IPS DF 6.9 (cell line): Measurements from ENCODE around the gene DDX28.

Experiments
- DNase-seq: peaks from one replicate; pipeline ENCODE4 v3.0.0-alpha.2; 2013; ENCODE audit warnings: low read depth, low spot score
- H3K27ac ChIP-seq: one replicate; pipeline ENCODE4 v1.5.1; 2013; ENCODE audit warnings: low read length, control low read depth
- H3K27me3 ChIP-seq: 2 replicates; pipeline ENCODE4 v1.6.1; 2013; ENCODE audit warnings: mild to moderate bottlenecking, low read length; ENCODE audit not compliant: control insufficient read depth, insufficient read depth
- H3K36me3 ChIP-seq: 2 replicates; pipeline ENCODE4 v1.6.1; 2013; ENCODE audit warnings: low read length; ENCODE audit not compliant: control insufficient read depth, insufficient read depth
- H3K4me1 ChIP-seq: 2 replicates; pipeline ENCODE4 v1.6.1; 2013; ENCODE audit warnings: low read length; ENCODE audit not compliant: control insufficient read depth, insufficient read depth
- H3K4me3 ChIP-seq: 2 replicates; pipeline ENCODE4 v1.5.1; 2013; ENCODE audit warnings: mild to moderate bottlenecking, low read length
- H3K9me3 ChIP-seq: 2 replicates; pipeline ENCODE4 v1.6.1; 2013; ENCODE audit warnings: low read length, inconsistent platforms; ENCODE audit not compliant: control insufficient read depth, insufficient read depth
- WGBS: extraction: QIAGEN DNeasy Blood & Tissue Kit; methylation state at CpG from one replicate; pipeline ENCODE4 v1.1.7; 2013; ENCODE audit warnings: mixed read lengths, missing lambda C conversion rate; ENCODE audit not compliant: insufficient read length, insufficient coverage; 5-methylcytosine and 5-hydroxymethylcytosine counted together

Gene DDX28

GRCh38 chr16:68022728-68023537 lies at the start of gene DDX28, which contains the start of gene DUS2:
Gene DDX28, minus strand, starts transcription at chr16:68023232. Its CDS starts 30 bp downstream, at chr16:68023202.
Gene DUS2, plus strand, starts transcription at chr16:68023284. Its CDS starts 14,740 bp downstream, at chr16:68038024.
- H3K27me3 ChIP-seq = no peaks in the 10 kb centered on the region

GRCh38 chr16:68072038-68072695 lies 49.1 kb upstream of the DDX28 start:
- no peak for DNase-seq
- H3K36me3 ChIP-seq = peaks cover 21% of the 10 kb centered on the region; the same call in 1 of the 2 replicates
- no CpG with 5 or more reads among the region's 9 CpGs for WGBS
- no peaks in the 10 kb centered on the region for H3K27me3 ChIP-seq
- no peaks in the 10 kb centered on the region for H3K9me3 ChIP-seq
- no peaks in the 10 kb centered on the region for H3K4me1 ChIP-seq
- H3K4me3 ChIP-seq = no peak overlapping the region
- H3K27ac ChIP-seq = no peak overlapping the region

More at GRCh38 chr16:68022728-68023537, at the start of gene DDX28, which contains the start of gene DUS2:
- no peaks in the 10 kb centered on the region for H3K9me3 ChIP-seq
- H3K4me1 ChIP-seq = peaks cover 2% of the 10 kb centered on the region; the same call in 1 of the 2 replicates
- peak within 1 kb of the TSS; percentile 80 for H3K4me3 ChIP-seq
- H3K36me3 ChIP-seq = no peaks in the 10 kb centered on the region
- peak; percentile 89 for DNase-seq
- H3K27ac ChIP-seq = no peak within 1 kb of the TSS
- no CpG with 5 or more reads among the region's 84 CpGs for WGBS

GRCh38 chr16:68071518-68071901 lies 48.5 kb upstream of the DDX28 start:
- Histone ChIP-seq H3K27ac (no peak overlapping the region), H3K36me3 (peaks cover 19% of the 10 kb centered on the region; the same call in 1 of the 2 replicates), H3K27me3 (no peaks in the 10 kb centered on the region), H3K9me3 (no peaks in the 10 kb centered on the region), H3K4me1 (no peaks in the 10 kb centered on the region), H3K4me3 (no peak overlapping the region)
- DNase-seq = no peak
- no CpG with 5 or more reads among the region's 1 CpG for WGBS

GRCh38 chr16:68070806-68071517 lies 47.9 kb upstream of the DDX28 start:
- no CpG with 5 or more reads among the region's 14 CpGs for WGBS
- DNase-seq = no peak
- peaks cover 15% of the 10 kb centered on the region; the same call in 1 of the 2 replicates for H3K36me3 ChIP-seq

GRCh38 chr16:68070249-68070730 lies 47.3 kb upstream of the DDX28 start:
- no peaks in the 10 kb centered on the region for H3K9me3 ChIP-seq
- peaks cover 14% of the 10 kb centered on the region; the same call in 1 of the 2 replicates for H3K36me3 ChIP-seq
- WGBS = no CpG with 5 or more reads among the region's 2 CpGs
- H3K4me1 ChIP-seq = no peaks in the 10 kb centered on the region
- no peak overlapping the region for H3K27ac ChIP-seq
- no peak overlapping the region for H3K4me3 ChIP-seq
- no peaks in the 10 kb centered on the region for H3K27me3 ChIP-seq
- no peak for DNase-seq

More at GRCh38 chr16:68070806-68071517, 47.9 kb upstream of the DDX28 start:
- H3K27me3 ChIP-seq = no peaks in the 10 kb centered on the region
- no peaks in the 10 kb centered on the region for H3K4me1 ChIP-seq
- no peak overlapping the region for H3K4me3 ChIP-seq
- H3K9me3 ChIP-seq = no peaks in the 10 kb centered on the region
- H3K27ac ChIP-seq = no peak overlapping the region

GRCh38 chr16:68069511-68070248 lies 46.6 kb upstream of the DDX28 start:
- Histone ChIP-seq H3K9me3 (no peaks in the 10 kb centered on the region), H3K27ac (no peak overlapping the region)
- no CpG with 5 or more reads among the region's 7 CpGs for WGBS

GRCh38 chr16:68068926-68069325 lies 45.9 kb upstream of the DDX28 start:
- Histone ChIP-seq H3K27me3 (no peaks in the 10 kb centered on the region), H3K9me3 (no peaks in the 10 kb centered on the region), H3K27ac (no peak overlapping the region), H3K36me3 (peaks cover 7% of the 10 kb centered on the region; the same call in 1 of the 2 replicates), H3K4me3 (no peak overlapping the region), H3K4me1 (no peaks in the 10 kb centered on the region)
- WGBS = no CpG with 5 or more reads among the region's 9 CpGs
- no peak for DNase-seq

More at GRCh38 chr16:68069511-68070248, 46.6 kb upstream of the DDX28 start:
- peaks cover 12% of the 10 kb centered on the region; the same call in 1 of the 2 replicates for H3K36me3 ChIP-seq
- no peaks in the 10 kb centered on the region for H3K4me1 ChIP-seq
- H3K4me3 ChIP-seq = no peak overlapping the region
- DNase-seq = no peak
- no peaks in the 10 kb centered on the region for H3K27me3 ChIP-seq

GRCh38 chr16:68066763-68067162 lies 43.7 kb upstream of the DDX28 start:
- H3K4me3 ChIP-seq = no peak overlapping the region

GRCh38 chr16:68065716-68066305 lies 42.8 kb upstream of the DDX28 start:
- no peak overlapping the region for H3K4me3 ChIP-seq
- WGBS = no CpG with 5 or more reads among the region's 6 CpGs
- H3K27me3 ChIP-seq = no peaks in the 10 kb centered on the region
- no peak for DNase-seq
- no peaks in the 10 kb centered on the region for H3K9me3 ChIP-seq
- H3K36me3 ChIP-seq = peaks cover 3% of the 10 kb centered on the region; the same call in 1 of the 2 replicates
- H3K27ac ChIP-seq = no peak overlapping the region
- no peaks in the 10 kb centered on the region for H3K4me1 ChIP-seq

More at GRCh38 chr16:68066763-68067162, 43.7 kb upstream of the DDX28 start:
- Histone ChIP-seq H3K27ac (no peak overlapping the region), H3K36me3 (peaks cover 5% of the 10 kb centered on the region; the same call in 1 of the 2 replicates), H3K9me3 (no peaks in the 10 kb centered on the region), H3K4me1 (no peaks in the 10 kb centered on the region), H3K27me3 (no peaks in the 10 kb centered on the region)
- WGBS = no CpG with 5 or more reads among the region's 1 CpG
- no peak for DNase-seq
